Measurements from ENCODE around the gene CWH43. TPM values are rescaled to one million over a fixed set of nuclear protein-coding genes. Genes with fewer than 3 reads are reported as not detected.
A peak's percentile ranks its signal among the peaks of the same experiment; 100 is the strongest.
"Not testable (repeated sequence)": the region's sequence is repeated elsewhere in the genome, so short reads cannot be mapped to it uniquely, and the experiment has no call there.

CWH43 gene
- total RNA-seq, 1 experiment from 2014 or later: not detected

- DNase-seq (ENCODE audit: low read depth): no peak
Measured at GRCh38 chr4:48974979-48975640, 11.0 kb upstream of the CWH43 start.

GRCh38 chr4:48976041-48976440 is 10.0 kb upstream of the CWH43 start:
- no peak for DNase-seq (ENCODE audit: low read depth)

DNA sequence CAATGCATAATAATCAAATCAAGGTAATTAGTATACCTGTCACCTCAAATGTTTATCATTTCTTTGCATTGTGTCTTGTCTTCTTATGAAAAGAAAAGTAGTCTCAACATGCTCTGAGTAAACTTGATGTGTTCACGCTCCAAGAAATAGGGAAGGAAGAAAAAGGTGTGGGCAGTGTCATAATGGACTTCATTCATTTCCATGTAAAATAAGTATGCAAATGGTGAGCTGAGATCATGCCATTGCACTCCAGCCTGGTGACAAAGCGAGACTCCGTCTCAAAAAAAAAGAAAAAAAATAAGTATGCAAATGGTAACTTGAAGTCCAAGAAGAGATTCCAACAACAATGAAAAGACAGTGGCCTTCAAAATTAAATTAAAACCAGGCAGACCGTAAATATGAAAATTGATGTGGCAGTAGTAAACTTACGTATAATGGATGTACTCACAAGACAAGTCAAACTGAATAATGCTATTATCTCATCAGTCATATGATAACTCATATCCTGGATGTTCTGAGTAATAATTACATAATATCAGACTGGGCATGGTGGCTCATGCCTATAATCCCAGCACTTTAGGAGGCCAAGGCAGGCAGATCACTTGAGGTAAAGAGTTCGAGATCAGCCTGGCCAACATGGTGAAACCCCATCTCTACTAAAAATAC is 6.0 kb upstream of the CWH43 start:
- no peak for DNase-seq (ENCODE audit: low read depth)

DNA sequence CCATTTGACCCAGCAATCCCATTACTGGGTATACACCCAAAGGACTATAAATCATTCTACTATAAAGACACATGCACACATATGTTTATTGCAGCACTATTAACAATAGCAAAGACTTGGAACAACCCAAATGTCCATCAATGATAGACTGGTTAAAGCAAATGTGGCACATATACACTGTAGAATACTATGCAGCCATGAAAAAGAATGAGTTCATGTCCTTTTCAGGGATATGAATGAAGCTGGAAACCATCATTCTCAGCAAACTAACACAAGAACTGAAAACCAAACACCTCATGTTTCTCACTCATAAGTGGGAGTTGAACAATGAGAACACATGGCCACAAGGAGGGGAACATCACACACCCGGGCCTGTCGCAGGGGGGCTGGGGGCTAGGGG is 2.1 kb upstream of the CWH43 start:
- DNase-seq (ENCODE audit: low read depth): not testable (repeated sequence)

DNA sequence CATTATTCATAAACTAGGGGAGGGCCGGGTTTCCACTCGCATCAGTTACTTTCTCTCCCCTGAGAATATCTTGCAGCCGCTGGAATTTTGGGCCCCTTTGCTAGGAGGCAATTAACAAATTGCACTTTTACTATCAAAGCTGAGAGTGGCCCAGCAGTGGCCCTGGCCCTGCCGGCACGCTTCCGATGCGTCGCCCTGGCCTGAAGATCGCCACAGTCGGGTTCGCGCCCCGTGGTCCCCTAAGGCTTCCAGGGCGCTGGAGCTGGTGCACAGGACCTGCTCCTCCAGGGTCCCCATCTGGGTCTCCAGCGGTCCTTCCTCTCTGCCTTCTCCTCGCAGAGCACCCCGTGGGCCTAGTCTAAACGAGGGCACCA is 486 bp upstream of the CWH43 start:
- DNase-seq (ENCODE audit: low read depth): no peak

- DNase-seq (ENCODE audit: low read depth): no peak
Measured at GRCh38 chr4:48986654-48987164, 634 bp downstream of the CWH43 start.

- DNase-seq (ENCODE audit: low read depth): no peak
Measured at GRCh38 chr4:48989461-48990203, 3.6 kb downstream of the CWH43 start.

DNA sequence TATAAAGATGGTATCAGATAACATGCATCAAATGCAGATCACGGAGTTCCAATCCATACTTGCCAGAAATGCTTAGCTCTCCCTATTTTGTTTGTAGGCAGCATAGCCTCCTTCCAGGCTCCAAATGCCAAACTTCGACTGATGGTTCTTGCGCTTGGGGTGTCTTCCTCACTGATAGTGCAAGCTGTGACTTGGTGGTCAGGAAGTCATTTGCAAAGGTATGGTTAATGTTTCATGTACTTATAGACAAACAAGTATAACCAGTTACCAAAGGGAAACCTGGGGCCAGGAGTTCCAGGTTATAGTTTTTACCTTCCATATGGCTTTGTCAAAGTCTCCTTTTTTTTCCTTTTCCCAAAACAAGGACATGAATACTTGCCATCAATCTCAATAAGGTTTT is 5.3 kb downstream of the CWH43 start:
- no peak for DNase-seq (ENCODE audit: low read depth)

- DNase-seq (ENCODE audit: low read depth): no peak
Measured at GRCh38 chr4:48997962-48998361, 11.9 kb downstream of the CWH43 start.

GRCh38 chr4:48998440-48998839 is 12.4 kb downstream of the CWH43 start:
- no peak for DNase-seq (ENCODE audit: low read depth)

DNA sequence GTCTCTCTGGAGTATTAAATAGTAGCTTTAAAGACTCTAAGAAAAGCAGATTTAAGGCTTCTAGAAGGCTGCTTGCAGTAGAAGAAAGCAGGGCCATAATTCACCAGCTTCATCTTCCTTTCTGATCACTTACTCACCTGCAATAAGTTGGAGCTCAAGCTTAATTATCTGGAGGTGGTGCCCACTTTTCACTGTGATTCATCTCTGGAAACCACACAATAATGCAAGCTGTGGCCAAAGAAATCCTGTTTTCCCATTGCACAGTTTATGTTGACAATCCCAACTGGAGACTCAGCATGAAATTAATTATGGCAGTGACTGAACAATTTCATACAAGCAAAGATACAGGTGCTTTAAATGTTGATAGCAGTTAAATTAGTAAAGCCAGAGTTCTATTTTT is 14.7 kb downstream of the CWH43 start:
- DNase-seq (ENCODE audit: low read depth): no peak

DNA sequence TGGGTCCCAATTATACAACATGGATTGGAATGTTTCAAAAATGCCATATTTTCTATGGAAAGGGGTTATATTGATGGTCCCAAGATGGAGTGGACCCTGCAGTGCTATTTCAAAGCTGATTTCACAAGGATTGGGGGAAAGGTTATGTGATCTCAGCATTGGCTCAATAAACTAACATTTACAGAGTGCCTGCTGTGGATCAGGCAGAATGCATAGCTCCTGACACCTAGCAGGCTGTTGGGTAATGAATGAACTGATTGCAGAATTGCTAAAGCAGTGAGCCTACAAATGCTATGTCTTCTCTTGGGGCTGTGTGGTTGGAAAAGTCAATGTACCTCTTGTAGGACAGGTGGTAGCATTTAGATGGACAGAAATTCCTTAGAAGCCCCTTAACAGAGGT is 16.9 kb downstream of the CWH43 start:
- no peak for DNase-seq (ENCODE audit: low read depth)

GRCh38 chr4:49018718-49019295 is 32.7 kb downstream of the CWH43 start:
- DNase-seq (ENCODE audit: low read depth): no peak

DNA sequence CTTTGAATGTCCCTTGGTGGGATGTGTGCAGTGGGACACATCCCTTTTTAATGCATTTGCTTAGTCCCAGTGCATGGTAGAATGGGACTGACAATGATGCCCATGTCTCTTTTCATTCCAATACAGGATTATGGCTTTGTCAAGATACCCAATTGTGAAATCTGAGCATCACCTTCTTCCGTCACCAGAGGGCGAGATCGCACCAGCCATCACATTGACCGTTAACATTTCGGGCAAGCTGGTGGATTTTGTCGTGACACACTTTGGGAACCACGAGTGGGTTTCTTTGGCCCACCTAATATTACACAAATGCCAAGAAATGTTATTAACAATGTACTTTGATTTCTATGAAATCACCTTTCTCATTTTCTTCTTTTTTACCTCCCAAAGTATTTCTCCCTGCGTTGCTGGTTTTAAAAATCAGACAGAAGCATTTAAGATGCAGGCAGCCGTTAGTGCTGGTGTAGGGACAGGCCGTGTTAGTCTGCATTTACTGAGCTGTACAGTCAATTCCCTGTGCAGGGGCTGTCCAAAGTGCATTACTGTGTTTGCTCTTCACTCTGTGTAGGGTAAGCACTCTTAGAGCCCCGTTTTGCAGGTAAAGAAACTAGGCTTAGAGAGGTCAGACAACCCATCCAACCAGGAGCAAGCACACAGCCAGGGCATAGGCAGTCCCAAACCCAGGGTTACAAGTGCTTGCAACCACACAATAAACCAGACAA is 46.5 kb downstream of the CWH43 start:
- DNase-seq (ENCODE audit: low read depth): peak; percentile 21

- DNase-seq (ENCODE audit: low read depth): no peak
Measured at GRCh38 chr4:49036528-49036927, 50.5 kb downstream of the CWH43 start.

DNA sequence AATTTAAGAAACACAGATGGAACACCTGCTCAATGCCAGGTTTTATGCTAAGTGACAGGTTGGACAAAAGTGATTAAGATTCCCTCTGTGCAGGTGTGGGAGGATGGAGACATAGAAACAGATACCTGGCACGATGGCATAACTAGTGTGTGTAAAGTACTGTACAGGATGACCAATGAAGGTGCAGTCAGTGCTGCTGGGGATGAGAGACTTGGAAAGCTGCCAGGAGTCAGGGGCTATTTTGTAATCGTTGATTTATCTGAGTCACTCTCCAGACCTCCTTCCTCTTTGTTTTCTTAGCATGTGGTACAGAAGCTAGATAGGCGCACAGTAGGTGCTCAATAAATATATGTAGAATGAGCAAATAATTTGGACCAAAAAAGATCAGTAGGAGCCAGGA is 58.2 kb downstream of the CWH43 start:
- no peak for DNase-seq (ENCODE audit: low read depth)

DNA sequence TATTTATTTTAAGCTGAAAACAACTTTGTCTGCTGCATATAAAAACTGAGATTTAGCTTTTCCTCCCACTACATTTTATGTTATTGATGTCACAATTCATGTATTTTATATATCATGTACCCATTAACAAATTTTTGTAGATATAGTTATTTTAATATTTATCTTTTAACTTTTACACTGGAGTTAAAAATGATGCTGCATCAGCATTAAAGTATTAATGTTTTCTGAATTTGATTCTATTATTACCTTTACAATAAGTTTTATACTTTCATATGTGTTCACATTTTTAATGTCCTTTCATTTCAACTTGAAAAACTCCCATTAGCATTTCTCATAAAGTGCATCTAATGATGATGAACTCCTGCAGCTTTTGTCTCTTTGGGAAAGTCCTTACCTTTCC is 72.2 kb downstream of the CWH43 start:
- no peak for DNase-seq (ENCODE audit: low read depth)

GRCh38 chr4:49063670-49064069 is 77.6 kb downstream of the CWH43 start:
- DNase-seq (ENCODE audit: low read depth): peak; percentile 37

DNA sequence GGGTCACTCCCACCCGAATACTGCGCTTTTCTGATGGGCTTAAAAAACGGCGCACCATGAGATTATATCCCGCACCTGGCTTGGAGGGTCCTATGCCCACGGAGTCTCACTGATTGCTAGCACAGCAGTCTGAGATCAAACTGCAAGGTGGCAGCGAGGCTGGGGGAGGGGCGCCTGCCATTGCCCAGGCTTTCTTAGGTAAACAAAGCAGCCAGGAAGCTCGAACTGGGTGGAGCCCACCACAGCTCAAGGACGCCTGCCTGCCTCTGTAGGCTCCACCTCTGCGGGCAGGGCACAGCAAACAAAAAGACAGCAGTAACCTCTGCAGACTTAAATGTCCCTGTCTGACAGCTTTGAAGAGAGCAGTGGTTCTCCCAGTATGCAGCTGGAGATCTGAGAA is 86.1 kb downstream of the CWH43 start:
- DNase-seq (ENCODE audit: low read depth): not testable (repeated sequence)

GRCh38 chr4:49091883-49092282 is 105.8 kb downstream of the CWH43 start:
- not testable (repeated sequence) for DNase-seq (ENCODE audit: low read depth)

GRCh38 chr4:49092608-49093135 is 106.6 kb downstream of the CWH43 start:
- DNase-seq (ENCODE audit: low read depth): not testable (repeated sequence)
